Measurements from ENCODE around the gene IP6K1.

- TF ChIP-seq CREB5 (CRISPR knock-in tag; IDR thresholded peaks at IDR 0.05; ENCODE audit: low read depth) (no peak), POU6F1 (CRISPR knock-in tag; IDR thresholded peaks at IDR 0.05; ENCODE audit: borderline replicate concordance, low read depth) (no peak), ZC3H10 (CRISPR knock-in tag; IDR thresholded peaks at IDR 0.05) (no peak), RARB (CRISPR knock-in tag; IDR thresholded peaks at IDR 0.05) (no peak), BACH2 (CRISPR knock-in tag; IDR thresholded peaks at IDR 0.05; ENCODE audit: borderline replicate concordance) (no peak), ZNF70 (CRISPR knock-in tag; IDR thresholded peaks at IDR 0.05) (no peak), TSHZ2 (CRISPR knock-in tag; IDR thresholded peaks at IDR 0.05) (no peak), PPARA (CRISPR knock-in tag; IDR thresholded peaks at IDR 0.05; ENCODE audit: borderline replicate concordance) (no peak), ESRRG (CRISPR knock-in tag; IDR thresholded peaks at IDR 0.05) (no peak), ZNF8 (CRISPR knock-in tag; IDR thresholded peaks at IDR 0.05) (no peak), ISL1 (CRISPR knock-in tag; IDR thresholded peaks at IDR 0.05) (no peak), ZNF565 (CRISPR knock-in tag; conservative IDR thresholded peaks at IDR 0.05; ENCODE audit: low read depth) (no peak), ZFP30 (CRISPR knock-in tag; IDR thresholded peaks at IDR 0.05) (no peak)
Observed at GRCh38 chr3:49725906-49726681, 60.2 kb downstream of the IP6K1 start.

Data from SK-N-SH treated with all-trans-retinoic acid at 6 μM for 48 hours (cell line).